HG03280 (cell line): ENCODE results near the gene SFMBT2.
A peak's percentile ranks its signal among the peaks of the same experiment; 100 is the strongest.

Source experiments
- ATAC-seq: cut with Tn5 transposase; IDR thresholded peaks from one replicate; pipeline ENCODE4 v1.9.1; 2021; ENCODE audit warnings: mild to moderate bottlenecking, moderate library complexity; ENCODE audit not compliant: unreplicated experiment

The SFMBT2 gene

GRCh38 chr10:7370511-7370910 lies 40.3 kb downstream of the SFMBT2 start:
- ATAC-seq, result no peak

GRCh38 chr10:7365027-7365745 lies 45.6 kb downstream of the SFMBT2 start:
- ATAC-seq, result no peak

- ATAC-seq, result no peak
Measured at GRCh38 chr10:7364474-7364873, 46.4 kb downstream of the SFMBT2 start.

DNA sequence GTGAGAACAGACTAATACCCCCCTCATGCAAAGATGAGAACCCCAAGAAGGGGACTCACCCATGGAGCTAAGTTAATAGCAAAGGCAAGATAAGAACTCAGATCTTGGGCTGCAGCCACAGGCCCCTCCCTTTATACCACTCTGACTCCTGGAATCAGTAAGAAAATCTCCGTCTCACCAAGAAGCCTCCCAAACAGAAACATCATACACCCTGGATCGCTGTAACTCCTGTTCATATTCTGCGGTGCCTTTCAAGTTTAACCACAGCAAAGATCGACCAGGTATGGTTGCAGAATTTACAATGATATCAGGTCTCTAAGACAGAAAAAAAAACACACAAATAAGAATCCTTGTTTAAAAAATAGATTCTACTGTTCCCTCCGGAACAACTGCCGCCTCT lies 47.1 kb downstream of the SFMBT2 start:
- ATAC-seq, result no peak

- ATAC-seq, result no peak
Measured at GRCh38 chr10:7362471-7362870, 48.4 kb downstream of the SFMBT2 start.

GRCh38 chr10:7361316-7361715 lies 49.5 kb downstream of the SFMBT2 start:
- no peak for ATAC-seq

- ATAC-seq, result no peak
Measured at GRCh38 chr10:7359954-7360353, 50.9 kb downstream of the SFMBT2 start.

GRCh38 chr10:7359356-7359755 lies 51.5 kb downstream of the SFMBT2 start:
- no peak for ATAC-seq

DNA sequence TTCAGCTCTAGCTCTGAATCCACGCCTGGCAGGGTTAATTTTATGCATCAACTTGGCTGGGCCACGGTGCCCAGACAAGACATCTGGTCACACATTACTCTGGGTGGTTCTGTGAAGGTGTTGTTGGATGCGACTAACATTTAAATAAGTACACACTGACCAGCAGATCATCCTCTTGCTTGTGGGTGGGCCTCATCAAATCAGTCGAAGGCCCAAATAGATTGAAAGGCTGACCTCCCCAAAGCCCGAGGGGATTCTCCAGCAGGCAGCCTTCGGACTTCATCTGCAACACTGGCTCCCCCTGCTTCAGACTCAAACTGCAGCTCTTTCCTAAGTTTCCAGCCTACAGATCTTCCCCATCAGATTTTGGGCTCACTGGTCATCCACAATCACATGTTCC lies 53.6 kb downstream of the SFMBT2 start:
- no peak for ATAC-seq

- ATAC-seq, result no peak
Measured at GRCh38 chr10:7354330-7355047, 56.3 kb downstream of the SFMBT2 start.

- ATAC-seq, result no peak
Measured at GRCh38 chr10:7351894-7352293, 58.9 kb downstream of the SFMBT2 start.

GRCh38 chr10:7350541-7351195 lies 60.2 kb downstream of the SFMBT2 start:
- ATAC-seq, result no peak

- ATAC-seq, result no peak
Measured at GRCh38 chr10:7345717-7346116, 65.1 kb downstream of the SFMBT2 start.

GRCh38 chr10:7343040-7343439 lies 67.8 kb downstream of the SFMBT2 start:
- ATAC-seq, result no peak

GRCh38 chr10:7340179-7340874 lies 70.5 kb downstream of the SFMBT2 start:
- no peak for ATAC-seq

GRCh38 chr10:7339510-7339909 lies 71.3 kb downstream of the SFMBT2 start:
- ATAC-seq, result no peak

- ATAC-seq, result no peak
Measured at GRCh38 chr10:7338469-7338868, 72.4 kb downstream of the SFMBT2 start.

- ATAC-seq, result peak; percentile 67
Measured at GRCh38 chr10:7337431-7338171, 73.2 kb downstream of the SFMBT2 start.

DNA sequence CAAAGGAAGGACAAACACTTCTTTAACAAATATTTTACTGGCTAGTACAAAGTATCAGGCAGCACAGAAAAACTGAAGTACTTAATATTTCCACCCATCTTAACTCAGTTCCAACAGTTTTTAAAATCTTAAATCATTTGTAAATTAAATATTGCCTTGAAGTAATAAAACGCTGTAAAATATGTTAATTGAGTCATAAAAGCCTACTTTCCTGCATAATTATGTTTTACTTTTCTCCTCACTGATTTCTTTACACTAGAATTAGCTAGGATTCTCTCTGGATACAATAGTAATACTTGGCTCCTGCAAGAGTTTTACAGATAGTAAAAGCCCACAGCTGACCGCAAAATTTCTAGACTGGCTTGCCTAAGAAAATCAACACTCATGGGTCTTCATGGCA lies 74.9 kb downstream of the SFMBT2 start:
- ATAC-seq, result no peak

DNA sequence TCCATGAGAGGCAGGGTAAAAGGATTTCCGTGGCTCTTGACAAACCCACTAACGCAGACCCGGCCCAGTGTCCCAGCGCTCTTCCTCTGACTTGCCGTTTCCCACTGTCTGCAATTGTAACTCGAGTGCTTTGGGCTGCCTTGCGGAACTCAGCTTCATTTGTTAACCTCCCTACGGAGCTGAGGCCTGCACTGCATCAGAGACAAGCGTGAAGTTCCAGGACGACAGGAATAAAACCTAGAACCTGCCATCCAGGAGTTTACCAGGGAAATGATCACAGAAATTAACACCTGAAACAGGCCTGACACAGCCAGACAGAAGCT lies 76.2 kb downstream of the SFMBT2 start:
- ATAC-seq, result no peak
